ENCODE data around the gene KRTAP5-4. TPM values are rescaled to one million over a fixed set of nuclear protein-coding genes. Genes with fewer than 3 reads are reported as not detected.
"Not testable (repeated sequence)": the region's sequence is repeated elsewhere in the genome, so short reads cannot be mapped to it uniquely, and the experiment has no call there.

KRTAP5-4 gene
- total and polyA plus RNA-seq, 7 experiments from 2014 or later: not detected

GRCh38 chr11:1650034-1650917, 28.3 kb upstream of the KRTAP5-4 start:
- Histone ChIP-seq H3K27me3 (ENCODE audit: control insufficient read depth in 2 of 2, insufficient read depth in 2 of 2, low read length in 2 of 2) (no peaks in the 10 kb centered on the region), H3K27ac (ENCODE audit: low read depth, low read length) (no peak overlapping the region), H3K9me3 (ENCODE audit: control insufficient read depth in 2 of 3, low read length in 3 of 3) (no peaks in the 10 kb centered on the region), H3K36me3 (ENCODE audit: control insufficient read depth in 2 of 3, insufficient read depth in 3 of 3, low read length in 3 of 3) (no peaks in the 10 kb centered on the region), H3K4me3 (ENCODE audit: low read length) (no peak overlapping the region), H3K4me1 (ENCODE audit: control insufficient read depth in 2 of 2, insufficient read depth in 2 of 2, low read length in 2 of 2) (no peaks in the 10 kb centered on the region)
- peaks cover 0 to 16% (median 15%) of the 10 kb centered on the region in 5 donors for H3K27me3 Mint-ChIP-seq
- CTCF ChIA-PET: interaction anchor here (0.8 to 6.2 kb wide), 5 partner anchors 9 to 500 kb away, joined by 3 to 46 read pairs (median 6); partner anchors contain the start of gene SYT8
- peaks cover 0 to 1% (median 0%) of the 10 kb centered on the region in 11 donors for H3K9me3 Mint-ChIP-seq
- intact Hi-C loops (cut with micrococcal nuclease): loop anchor here in 1 of 2 donors (5.0 kb wide), 1 partner anchor 42 kb away; no protein-coding TSS in a partner anchor
- no peak for ATAC-seq
- no peaks in the 10 kb centered on the region for H3K36me3 Mint-ChIP-seq
- no peak for DNase-seq
- H3K4me3 Mint-ChIP-seq: no peak overlapping the region
- peaks cover 0 to 4% (median 0%) of the 10 kb centered on the region in 7 donors for H3K4me1 Mint-ChIP-seq
- POLR2A ChIA-PET: interaction anchor here (0.6 kb wide), 1 partner anchor 101 kb away, joined by 4 read pairs; no protein-coding TSS in a partner anchor
- H3K27ac Mint-ChIP-seq: no peak overlapping the region

DNA sequence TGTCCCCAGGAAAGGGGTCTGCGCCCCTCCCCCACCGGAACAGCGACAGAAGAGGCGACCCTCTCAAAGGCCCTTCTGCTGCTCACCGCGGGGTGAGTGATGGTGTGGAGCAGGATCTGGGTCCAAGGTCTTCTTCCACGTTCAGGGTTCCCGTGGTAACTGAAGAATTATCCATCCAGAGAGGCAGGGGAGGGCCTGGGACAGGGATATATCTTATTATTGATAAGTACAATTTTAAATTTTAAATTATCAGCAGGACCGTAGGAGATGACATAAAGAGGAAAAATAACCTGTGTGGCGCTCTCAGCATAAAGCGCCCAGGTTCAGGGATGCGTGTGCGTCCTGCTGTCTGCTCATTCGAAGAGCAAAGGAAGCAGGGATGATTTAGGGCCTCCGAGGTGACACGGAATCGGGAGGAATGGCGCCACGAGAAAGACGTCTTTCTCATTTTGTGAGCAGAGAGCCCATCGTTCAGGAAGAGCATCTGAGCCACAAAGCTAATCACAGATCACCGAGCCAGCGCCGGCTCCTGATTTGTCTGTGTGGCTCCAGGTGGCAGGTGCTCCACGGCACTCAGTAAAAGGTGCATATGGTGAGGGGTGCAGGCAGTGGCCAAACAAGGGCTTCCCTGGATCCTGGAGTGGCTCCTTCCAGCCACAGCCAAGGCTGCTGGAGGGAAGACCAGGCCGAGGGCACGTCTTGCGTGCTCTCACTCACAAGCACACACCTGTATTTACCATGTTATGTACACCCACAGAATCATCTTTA, 26.9 kb upstream of the KRTAP5-4 start:
- no peak for ATAC-seq
- CTCF ChIA-PET: interaction anchor here (0.6 kb wide), 1 partner anchor 68 kb away, joined by 4 read pairs; no protein-coding TSS in a partner anchor

GRCh38 chr11:1647901-1648652, 26.1 kb upstream of the KRTAP5-4 start:
- peaks cover 0 to 1% (median 0%) of the 10 kb centered on the region in 11 donors for H3K9me3 Mint-ChIP-seq
- H3K4me3 Mint-ChIP-seq: no peak overlapping the region
- H3K4me1 ChIP-seq (ENCODE audit: control insufficient read depth in 2 of 2, insufficient read depth in 2 of 2, low read length in 2 of 2): no peaks in the 10 kb centered on the region
- ChIA-PET CTCF (interaction anchor here (0.6 kb wide), 1 partner anchor 69 kb away, joined by 4 read pairs; no protein-coding TSS in a partner anchor), POLR2A (no interaction called here)
- no peaks in the 10 kb centered on the region for H3K36me3 Mint-ChIP-seq
- peaks cover 5 to 10% (median 6%) of the 10 kb centered on the region in 5 donors for H3K27me3 Mint-ChIP-seq
- no peak overlapping the region for H3K27ac ChIP-seq (ENCODE audit: low read depth, low read length)
- DNase-seq (no peak), ATAC-seq (no peak)
- H3K36me3 ChIP-seq (ENCODE audit: control insufficient read depth in 2 of 3, insufficient read depth in 3 of 3, low read length in 3 of 3): no peaks in the 10 kb centered on the region
- no peak overlapping the region for H3K4me3 ChIP-seq (ENCODE audit: low read length)
- no peak overlapping the region for H3K27ac Mint-ChIP-seq
- peaks cover 0 to 3% (median 0%) of the 10 kb centered on the region in 7 donors for H3K4me1 Mint-ChIP-seq
- H3K9me3 ChIP-seq (ENCODE audit: control insufficient read depth in 2 of 3, low read length in 3 of 3): no peaks in the 10 kb centered on the region
- intact Hi-C loops (cut with micrococcal nuclease): no loop called here
- H3K27me3 ChIP-seq (ENCODE audit: control insufficient read depth in 2 of 2, insufficient read depth in 2 of 2, low read length in 2 of 2): no peaks in the 10 kb centered on the region

More for the DNA sequence above, 26.9 kb upstream of the KRTAP5-4 start:
- Histone ChIP-seq H3K4me1 (ENCODE audit: control insufficient read depth in 2 of 2, insufficient read depth in 2 of 2, low read length in 2 of 2) (no peaks in the 10 kb centered on the region), H3K27me3 (ENCODE audit: control insufficient read depth in 2 of 2, insufficient read depth in 2 of 2, low read length in 2 of 2) (no peaks in the 10 kb centered on the region), H3K27ac (ENCODE audit: low read depth, low read length) (no peak overlapping the region), H3K36me3 (ENCODE audit: control insufficient read depth in 2 of 3, insufficient read depth in 3 of 3, low read length in 3 of 3) (no peaks in the 10 kb centered on the region), H3K9me3 (ENCODE audit: control insufficient read depth in 2 of 3, low read length in 3 of 3) (no peaks in the 10 kb centered on the region), H3K4me3 (ENCODE audit: low read length) (no peak overlapping the region)
- peaks cover 0 to 3% (median 0%) of the 10 kb centered on the region in 7 donors for H3K4me1 Mint-ChIP-seq
- H3K4me3 Mint-ChIP-seq: no peak overlapping the region
- no peak for DNase-seq
- intact Hi-C loops (cut with micrococcal nuclease): no loop called here
- no peak overlapping the region for H3K27ac Mint-ChIP-seq
- no peaks in the 10 kb centered on the region for H3K36me3 Mint-ChIP-seq
- peaks cover 0 to 1% (median 0%) of the 10 kb centered on the region in 11 donors for H3K9me3 Mint-ChIP-seq
- H3K27me3 Mint-ChIP-seq: peaks cover 5 to 11% (median 7%) of the 10 kb centered on the region in 5 donors
- POLR2A ChIA-PET: no interaction called here

GRCh38 chr11:1646540-1646939, 24.6 kb upstream of the KRTAP5-4 start:
- POLR2A ChIA-PET; H3K4me1 Mint-ChIP-seq; H3K27ac Mint-ChIP-seq; H3K9me3 Mint-ChIP-seq; ATAC-seq; H3K36me3 ChIP-seq (ENCODE audit: control insufficient read depth in 2 of 3, insufficient read depth in 3 of 3, low read length in 3 of 3); DNase-seq; H3K9me3 ChIP-seq (ENCODE audit: control insufficient read depth in 2 of 3, low read length in 3 of 3); H3K4me3 Mint-ChIP-seq; H3K4me3 ChIP-seq (ENCODE audit: low read length); intact Hi-C loops (cut with micrococcal nuclease); H3K4me1 ChIP-seq (ENCODE audit: control insufficient read depth in 2 of 2, insufficient read depth in 2 of 2, low read length in 2 of 2); H3K36me3 Mint-ChIP-seq; H3K27ac ChIP-seq (ENCODE audit: low read depth, low read length); H3K27me3 ChIP-seq (ENCODE audit: control insufficient read depth in 2 of 2, insufficient read depth in 2 of 2, low read length in 2 of 2); H3K27me3 Mint-ChIP-seq: not testable (repeated sequence)
- CTCF ChIA-PET: interaction anchor here (0.6 to 0.7 kb wide), 2 partner anchors 9 to 13 kb away, joined by 3 to 4 read pairs; no protein-coding TSS in a partner anchor

GRCh38 chr11:1645357-1645821, 23.5 kb upstream of the KRTAP5-4 start:
- H3K27me3 Mint-ChIP-seq: peaks cover 0 to 15% (median 5%) of the 10 kb centered on the region in 5 donors
- Histone ChIP-seq H3K27me3 (ENCODE audit: control insufficient read depth in 2 of 2, insufficient read depth in 2 of 2, low read length in 2 of 2) (no peaks in the 10 kb centered on the region), H3K27ac (ENCODE audit: low read depth, low read length) (no peak overlapping the region), H3K36me3 (ENCODE audit: control insufficient read depth in 2 of 3, insufficient read depth in 3 of 3, low read length in 3 of 3) (no peaks in the 10 kb centered on the region), H3K4me3 (ENCODE audit: low read length) (no peak overlapping the region), H3K9me3 (ENCODE audit: control insufficient read depth in 2 of 3, low read length in 3 of 3) (no peaks in the 10 kb centered on the region), H3K4me1 (ENCODE audit: control insufficient read depth in 2 of 2, insufficient read depth in 2 of 2, low read length in 2 of 2) (no peaks in the 10 kb centered on the region)
- no peak overlapping the region for H3K4me3 Mint-ChIP-seq
- CTCF ChIA-PET: interaction anchor here (0.9 kb wide), 1 partner anchor 17 kb away, joined by 4 read pairs; no protein-coding TSS in a partner anchor
- intact Hi-C loops (cut with micrococcal nuclease): no loop called here
- POLR2A ChIA-PET: no interaction called here
- no peaks in the 10 kb centered on the region for H3K9me3 Mint-ChIP-seq
- H3K36me3 Mint-ChIP-seq: no peaks in the 10 kb centered on the region
- no peak overlapping the region for H3K27ac Mint-ChIP-seq
- DNase-seq (no peak), ATAC-seq (no peak)
- H3K4me1 Mint-ChIP-seq: peaks cover 0 to under 1% (median 0%) of the 10 kb centered on the region in 7 donors
